Stomach (tissue), 9 donors: ENCODE data around the gene R3HDM4. TPM values are rescaled to one million over a fixed set of nuclear protein-coding genes. Genes with fewer than 3 reads are reported as not detected.
A peak's percentile ranks its signal among the peaks of the same experiment; 100 is the strongest.

ENCODE experiments used
- DNase-seq, 2 donors: peaks; one replicate each; pipeline versions ENCODE4 v3.0.0 to v3.0.0-alpha.2; 2013 to 2019
- H3K27ac ChIP-seq, 5 donors: fragments of 200-600 bp in 4 of 5; sonication (generic) in 4 of 5; one replicate each; pipeline ENCODE4 v1.5.1; 2013 to 2019; ENCODE audit warnings: mild to moderate bottlenecking in 1 of 5, moderate library complexity in 1 of 5
- H3K27me3 ChIP-seq, 3 donors: fragments of 200-600 bp; sonication (generic); one replicate each; pipeline ENCODE4 v1.5.1; 2017 to 2019; ENCODE audit warnings: mixed run types in 1 of 3
- H3K36me3 ChIP-seq, 4 donors: fragments of 200-600 bp; sonication (generic); 1 replicate in 3 of 4; 2 replicates in 1 of 4; pipeline ENCODE4 v1.5.1; 2016 to 2019
- H3K4me1 ChIP-seq, 4 donors: fragments of 200-600 bp; sonication (generic); one replicate each; pipeline ENCODE4 v1.5.1; 2016 to 2019
- H3K4me3 ChIP-seq, 4 donors: fragments of 200-600 bp; sonication (generic) in 3 of 4; one replicate each; pipeline ENCODE4 v1.5.1; 2016 to 2019; ENCODE audit warnings: mild to moderate bottlenecking in 1 of 4
- H3K9me3 ChIP-seq, 4 donors: fragments of 200-600 bp; sonication (generic); one replicate each; pipeline ENCODE4 v1.5.1; 2016 to 2019
- CTCF ChIP-seq, 7 experiments: fragments of 450-650 bp in 4 of 7; fragments of 200-600 bp in 3 of 7; sonication (generic) in 3 of 7; IDR thresholded peaks; one replicate each; pipeline ENCODE4 v1.5.1; 2016 to 2019; ENCODE audit warnings: antibody characterized with exemption in 7 of 7, control low read depth in 2 of 7, mild to moderate bottlenecking in 1 of 7
- EP300 ChIP-seq: sonication (generic); formaldehyde crosslinking; IDR thresholded peaks from one replicate; pipeline ENCODE4 v1.6.1; 2017; ENCODE audit warnings: antibody characterized with exemption
- POLR2A ChIP-seq, 4 donors: fragments of 450-650 bp; IDR thresholded peaks; one replicate each; pipeline ENCODE4 v1.6.1; 2016; ENCODE audit warnings: antibody characterized with exemption in 4 of 4, control low read depth in 2 of 4, mild to moderate bottlenecking in 1 of 4, moderate library complexity in 1 of 4
- POLR2AphosphoS5 ChIP-seq, 3 donors: sonication (generic); formaldehyde crosslinking; IDR thresholded peaks; one replicate each; pipeline ENCODE4 v1.6.1; 2016; ENCODE audit warnings: antibody characterized with exemption in 3 of 3
- WGBS, 5 donors: extraction: QIAGEN DNeasy Blood & Tissue Kit in 3 of 5; methylation state at CpG; one replicate each; pipeline versions ENCODE4 v1.1.5 to v1.1.7; 2013 to 2018; 5-methylcytosine and 5-hydroxymethylcytosine counted together
- intact Hi-C: fragments of 100-400 bp; cut with DNase I; formaldehyde crosslinking; loops from one replicate; pipeline ENCODE4 v1.15.1; 2023; ENCODE audit warnings: low total_unique reads
- polyA plus RNA-seq, 3 donors: library from polyadenylated mRNA; stranded (reverse); fragments of 200-250 nt; gene quantifications; one replicate each; pipeline ENCODE4 v1.2.3, GENCODE V29; 2013
- total RNA-seq, 5 donors: library from RNA; depleted of rRNA; stranded (reverse); fragments of >200 nt; gene quantifications; one replicate each; pipeline versions ENCODE4 v1.1.0 to v1.2.3, GENCODE V29; 2014 to 2016
- donor health status: healthy with polysubstance abuse.
- donor health status: Bipolar disorder and iron deficiency.
- donor health status: healthy.

Gene R3HDM4
- total and polyA plus RNA-seq, 8 donors, result 5.8 to 63.8 (median 48.4) TPM

GRCh38 chr19:872266-872951 is 40.6 kb downstream of the R3HDM4 start:
- 44 to 68% (median 49%) methylated on average over 16 to 27 of the region's 27 CpGs for WGBS, 5 donors
- peak overlapping the region in 2 of 4 donors; percentile 4 to 15 for H3K4me3 ChIP-seq
- TF ChIP-seq CTCF (IDR thresholded peaks at IDR 0.05) (no peak), POLR2AphosphoS5 (IDR thresholded peaks at IDR 0.05) (no peak), EP300 (no peak), POLR2A (IDR thresholded peaks at IDR 0.05) (no peak)

GRCh38 chr19:871446-872265 is 41.4 kb downstream of the R3HDM4 start:
- 82 to 94% (median 89%) methylated on average over 17 to 24 of the region's 33 CpGs for WGBS, 5 donors
- intact Hi-C loops, result no loop called here
- Histone ChIP-seq H3K27me3 (no peaks in the 10 kb centered on the region), H3K4me3 (no peak overlapping the region), H3K27ac (peak overlapping the region; percentile 69 to 90 (median 84)), H3K9me3 (no peaks in the 10 kb centered on the region), H3K36me3 (peaks cover 19 to 88% (median 80%) of the 10 kb centered on the region in 4 donors), H3K4me1 (peaks cover 12 to 52% (median 33%) of the 10 kb centered on the region in 4 donors)
- TF ChIP-seq POLR2AphosphoS5 (IDR thresholded peaks at IDR 0.05) (no peak), EP300 (no peak), CTCF (IDR thresholded peaks at IDR 0.05) (no peak), POLR2A (IDR thresholded peaks at IDR 0.05) (no peak)
- DNase-seq, result no peak

More at GRCh38 chr19:872266-872951, 40.6 kb downstream of the R3HDM4 start:
- DNase-seq, result peak; percentile 68 to 87
- Histone ChIP-seq H3K27ac (peak overlapping the region; percentile 33 to 90 (median 69)), H3K36me3 (peaks cover 25 to 91% (median 86%) of the 10 kb centered on the region in 4 donors), H3K4me1 (peaks cover 12 to 52% (median 33%) of the 10 kb centered on the region in 4 donors), H3K27me3 (no peaks in the 10 kb centered on the region), H3K9me3 (no peaks in the 10 kb centered on the region)
- intact Hi-C loops, result no loop called here

GRCh38 chr19:870963-871401 is 42.0 kb downstream of the R3HDM4 start:
- intact Hi-C loops, result no loop called here
- Histone ChIP-seq H3K27ac (peak overlapping the region in 4 of 5 donors; percentile 15 to 90 (median 84)), H3K27me3 (no peaks in the 10 kb centered on the region), H3K9me3 (no peaks in the 10 kb centered on the region), H3K36me3 (peaks cover 19 to 82% (median 73%) of the 10 kb centered on the region in 4 donors), H3K4me3 (no peak overlapping the region), H3K4me1 (peaks cover 12 to 52% (median 33%) of the 10 kb centered on the region in 4 donors)
- TF ChIP-seq POLR2A (IDR thresholded peaks at IDR 0.05) (no peak), CTCF (IDR thresholded peaks at IDR 0.05) (no peak), POLR2AphosphoS5 (IDR thresholded peaks at IDR 0.05) (no peak), EP300 (no peak)
- DNase-seq, result peak in 1 of 2 donors; percentile 81
- WGBS, 5 donors, result 68 to 82% (median 75%) methylated on average over 11 to 28 of the region's 28 CpGs

GRCh38 chr19:870314-870713 is 42.7 kb downstream of the R3HDM4 start:
- Histone ChIP-seq H3K27me3 (no peaks in the 10 kb centered on the region), H3K27ac (peak overlapping the region in 4 of 5 donors; percentile 78 to 90 (median 84)), H3K4me1 (peaks cover 12 to 52% (median 33%) of the 10 kb centered on the region in 4 donors), H3K4me3 (no peak overlapping the region), H3K36me3 (peaks cover 18 to 75% (median 67%) of the 10 kb centered on the region in 4 donors), H3K9me3 (no peaks in the 10 kb centered on the region)
- no peak for TF ChIP-seq EP300
- DNase-seq, result no peak
- intact Hi-C loops, result no loop called here
- whole genome bisulfite sequencing, 5 donors, result 84 to 93% (median 88%) methylated on average over 8 of the region's 8 CpGs
